HG02852 (cell line): ENCODE measurements around the gene FAM13A.
A peak's percentile ranks its signal among the peaks of the same experiment; 100 is the strongest.
"Not testable (repeated sequence)": the region's sequence is repeated elsewhere in the genome, so short reads cannot be mapped to it uniquely, and the experiment has no call there.

Source experiments
- ATAC-seq: cut with Tn5 transposase; IDR thresholded peaks from one replicate; pipeline ENCODE4 v1.9.1; 2021; ENCODE audit warnings: mild to moderate bottlenecking, moderate library complexity; ENCODE audit not compliant: unreplicated experiment

FAM13A gene

GRCh38 chr4:88908521-88908920 lies 148.5 kb downstream of the FAM13A start:
- no peak for ATAC-seq

GRCh38 chr4:88908003-88908402 lies 149.0 kb downstream of the FAM13A start:
- ATAC-seq, result no peak

- ATAC-seq, result no peak
Observed at GRCh38 chr4:88907478-88907877, 149.5 kb downstream of the FAM13A start.

DNA sequence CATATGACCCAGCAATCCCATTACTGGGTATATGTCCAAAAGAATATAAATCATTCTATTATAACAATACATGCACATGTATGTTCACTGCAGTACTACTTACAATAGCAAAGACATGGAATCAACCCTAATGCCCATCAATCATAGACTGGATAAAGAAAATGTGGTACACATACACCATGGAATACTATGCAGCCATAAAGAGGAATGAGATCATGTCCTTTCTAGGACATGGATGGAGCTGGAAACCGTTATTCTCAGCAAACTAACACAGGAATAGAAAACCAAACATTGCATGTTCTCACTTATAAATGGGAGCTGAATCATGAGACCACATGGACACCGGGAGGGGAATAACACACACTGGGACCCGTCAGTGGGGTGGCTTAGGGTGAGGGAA lies 152.7 kb downstream of the FAM13A start:
- ATAC-seq, result not testable (repeated sequence)

GRCh38 chr4:88900432-88900831 lies 156.6 kb downstream of the FAM13A start:
- ATAC-seq, result no peak

DNA sequence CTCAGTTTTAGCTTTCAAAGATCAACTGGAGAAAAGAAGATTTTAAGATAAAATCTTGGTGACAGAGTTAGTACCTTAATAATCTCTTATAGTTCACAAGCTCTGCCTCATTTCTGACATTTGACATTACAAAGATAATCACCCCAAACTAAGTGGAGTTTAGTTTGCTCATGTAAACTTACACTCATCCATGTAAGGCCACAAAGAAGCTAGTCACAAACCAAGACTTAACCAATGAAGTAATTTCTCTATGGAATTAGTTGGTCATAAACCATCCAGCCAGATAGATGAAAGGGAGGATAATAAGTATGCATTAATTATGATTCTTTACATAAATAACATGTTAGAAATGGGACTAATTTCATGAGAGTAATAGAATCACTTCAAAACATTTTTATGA lies 159.2 kb downstream of the FAM13A start:
- no peak for ATAC-seq

- ATAC-seq, result no peak
Observed at GRCh38 chr4:88897180-88897579, 159.8 kb downstream of the FAM13A start.

DNA sequence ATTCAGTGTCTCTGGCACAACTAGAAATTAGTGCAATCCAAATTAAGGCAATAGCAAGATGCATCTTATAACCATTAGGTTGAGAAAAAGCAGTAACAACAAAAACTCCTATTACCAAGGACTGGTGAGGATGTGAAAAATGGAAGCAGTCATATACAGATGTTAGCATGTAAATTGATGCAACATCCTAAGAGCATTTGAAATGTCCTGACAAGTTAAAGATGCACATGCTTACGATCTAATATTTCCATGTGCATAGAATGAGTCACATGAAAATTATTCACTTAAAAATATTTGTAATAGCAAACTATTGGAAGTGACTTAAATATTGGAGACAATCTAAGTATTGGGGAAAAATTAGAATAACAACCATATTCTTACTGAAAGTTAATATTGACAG lies 163.0 kb downstream of the FAM13A start:
- no peak for ATAC-seq

- ATAC-seq, result no peak
Observed at GRCh38 chr4:88892646-88893045, 164.3 kb downstream of the FAM13A start.

DNA sequence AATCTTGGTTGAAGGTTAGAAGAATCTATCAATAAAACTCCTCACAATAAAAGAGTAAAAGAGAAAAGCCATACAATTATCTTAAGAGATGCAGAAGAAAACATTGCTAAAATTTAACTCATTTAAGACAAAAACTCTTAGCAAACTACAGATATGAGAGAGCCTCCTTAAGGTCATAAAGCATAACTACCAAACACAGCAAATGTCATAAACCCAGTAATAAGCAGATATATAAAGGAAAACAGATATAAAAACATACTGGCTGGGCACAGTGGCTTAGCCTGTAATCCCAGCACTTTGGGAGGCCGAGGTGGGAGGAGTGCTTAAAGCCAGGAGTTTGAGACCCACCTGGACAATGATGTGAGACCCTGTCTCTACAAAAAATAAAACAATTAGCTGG lies 165.3 kb downstream of the FAM13A start:
- no peak for ATAC-seq

GRCh38 chr4:88887409-88887808 lies 169.6 kb downstream of the FAM13A start:
- ATAC-seq, result not testable (repeated sequence)

- no peak for ATAC-seq
Observed at GRCh38 chr4:88881227-88881569, 175.8 kb downstream of the FAM13A start.

DNA sequence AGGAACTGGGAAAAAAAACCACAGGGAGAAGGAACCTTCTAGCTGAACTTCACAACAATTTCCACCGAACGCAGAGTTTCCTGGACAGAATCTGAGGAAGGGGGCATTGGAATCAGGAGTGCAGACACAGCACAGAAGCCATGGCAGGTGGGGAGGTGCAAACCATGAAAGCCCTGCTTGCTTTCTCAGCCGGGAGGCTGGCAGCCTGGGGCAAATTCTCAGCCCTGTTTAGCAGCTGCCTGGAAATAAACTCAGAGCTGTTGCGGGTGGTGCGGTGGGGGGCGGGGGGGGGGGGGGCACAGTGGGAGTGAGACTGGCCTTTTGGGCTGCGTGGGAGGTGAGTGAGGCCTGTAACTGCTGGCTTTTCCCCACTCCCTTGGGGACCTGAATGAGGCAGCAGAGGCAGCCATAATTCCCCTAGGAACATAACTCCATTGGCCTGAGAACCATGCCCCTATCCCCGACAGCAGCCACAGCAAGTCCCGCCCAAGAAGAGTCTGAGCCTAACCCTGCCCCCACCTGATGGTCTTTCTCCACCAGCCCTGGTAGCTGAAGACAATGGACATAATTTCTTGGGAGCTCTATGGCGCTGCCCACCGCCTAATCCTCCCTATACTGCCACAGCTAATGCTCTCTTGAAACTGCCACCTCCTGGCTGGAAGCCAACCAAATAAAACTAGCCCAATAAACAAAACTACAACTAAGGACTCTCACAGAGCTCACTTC lies 176.3 kb downstream of the FAM13A start:
- ATAC-seq, result no peak

- no peak for ATAC-seq
Observed at GRCh38 chr4:88879991-88880390, 177.0 kb downstream of the FAM13A start.

DNA sequence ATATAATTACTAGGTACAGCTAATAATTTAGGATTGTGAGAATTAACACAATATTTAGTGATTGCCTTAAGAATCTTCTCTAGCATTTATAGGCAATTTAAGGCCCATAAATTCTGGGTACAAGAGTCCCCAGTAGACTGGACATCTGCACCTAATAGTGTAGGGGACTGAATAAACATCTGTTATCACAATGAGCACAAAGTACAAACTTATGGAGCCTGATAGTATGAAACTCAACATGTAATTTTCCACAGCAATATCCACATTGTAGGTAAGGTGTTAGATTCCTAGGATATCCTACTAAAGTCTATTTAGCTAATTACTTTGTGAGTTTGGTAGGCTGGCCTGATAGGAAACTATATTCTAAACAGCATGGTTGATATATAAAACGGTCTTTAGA lies 178.3 kb downstream of the FAM13A start:
- ATAC-seq, result no peak

DNA sequence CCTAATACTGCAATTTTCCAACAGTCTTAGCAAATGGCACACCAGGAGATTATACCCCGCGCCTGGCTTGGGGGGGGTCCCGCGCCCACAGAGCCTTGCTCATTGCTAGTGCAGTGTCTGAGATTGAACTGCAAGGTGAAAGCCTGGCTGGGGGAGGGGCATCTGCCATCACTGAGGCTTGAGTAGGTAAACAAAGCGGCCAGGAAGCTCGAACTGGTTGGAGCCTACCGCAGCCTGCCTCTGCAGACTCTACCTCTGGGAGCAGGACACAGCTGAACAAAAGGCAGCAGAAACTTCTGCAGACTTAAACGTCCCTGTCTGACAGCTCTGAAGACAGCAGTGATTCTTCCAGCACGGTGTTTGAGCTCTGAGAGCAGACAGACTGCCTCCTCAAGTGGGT lies 186.6 kb downstream of the FAM13A start:
- no peak for ATAC-seq

GRCh38 chr4:88868510-88868909 lies 188.5 kb downstream of the FAM13A start:
- no peak for ATAC-seq

- no peak for ATAC-seq
Observed at GRCh38 chr4:88866862-88867550, 190.0 kb downstream of the FAM13A start.

GRCh38 chr4:88865466-88865865 lies 191.5 kb downstream of the FAM13A start:
- ATAC-seq, result no peak

DNA sequence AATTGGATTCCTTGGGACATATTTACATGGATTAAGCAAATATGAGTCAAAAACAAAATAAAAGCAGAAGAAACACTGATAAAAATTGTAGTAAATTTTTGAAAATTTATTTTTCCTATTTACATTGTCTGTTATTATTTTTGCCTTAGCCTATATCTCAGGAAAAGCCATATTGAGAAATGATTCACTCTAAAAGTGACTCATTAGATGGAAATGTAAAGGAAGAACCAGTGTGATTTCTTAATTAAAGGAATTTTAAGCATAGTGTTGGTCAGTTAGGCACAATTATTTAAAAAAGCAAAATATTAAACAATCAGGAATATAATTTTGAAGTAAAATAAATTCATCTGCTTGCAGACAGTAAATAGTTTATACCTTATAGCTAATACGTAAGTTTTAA lies 191.9 kb downstream of the FAM13A start:
- no peak for ATAC-seq

GRCh38 chr4:88860586-88860985 lies 196.4 kb downstream of the FAM13A start:
- ATAC-seq, result no peak

DNA sequence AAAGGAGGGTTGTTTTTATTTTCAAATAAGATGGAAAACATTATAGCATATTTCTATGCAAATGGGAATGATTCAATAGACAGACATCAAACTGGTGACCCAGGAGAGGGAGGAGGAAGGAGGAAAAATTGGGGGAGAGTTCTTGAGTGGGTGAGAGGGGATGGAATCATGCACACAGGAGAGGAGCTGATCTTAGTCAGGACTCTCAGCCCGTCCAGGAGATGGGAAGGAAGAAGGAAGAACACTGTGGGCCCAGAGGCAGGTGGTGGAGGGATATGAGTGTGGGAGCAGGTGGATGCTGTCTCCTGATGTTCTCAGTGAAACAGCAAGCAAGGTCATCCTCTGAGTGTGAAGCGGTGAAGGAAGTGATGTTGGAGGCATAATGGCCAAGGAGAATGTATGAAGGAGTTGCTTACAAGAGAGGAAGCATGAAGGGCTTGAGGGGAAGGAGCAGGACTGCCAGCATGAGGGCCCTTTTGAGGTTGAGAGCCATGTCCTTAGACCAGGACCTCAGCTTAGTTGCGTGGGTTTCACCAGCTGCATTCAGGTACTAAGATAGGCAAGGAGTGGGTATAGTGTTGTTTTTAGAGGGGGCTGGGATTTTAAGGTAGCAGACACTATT lies 197.7 kb downstream of the FAM13A start:
- ATAC-seq, result peak; percentile 14
